CD4-positive, CD25-positive, alpha-beta regulatory T cell (primary cell): ENCODE results near the gene TMEM164. TPM values are rescaled to one million over a fixed set of nuclear protein-coding genes. Genes with fewer than 3 reads are reported as not detected.
A peak's percentile ranks its signal among the peaks of the same experiment; 100 is the strongest.

Source experiments
- ATAC-seq, 2 donors: fragments of 150-1000 bp; cut with Tn5 transposase; one replicate each; pipeline ENCODE4 v1.10.0; 2021; ENCODE audit warnings: low read depth in 2 of 2, moderate number of reproducible peaks in 2 of 2, moderate library complexity in 1 of 2
- DNase-seq, 3 donors: peaks; one replicate each; pipeline versions ENCODE4 v3.0.0 to v3.0.0-alpha.2; 2012 to 2022; ENCODE audit warnings: mixed read lengths in 1 of 3
- H3K27ac ChIP-seq: one replicate; pipeline ENCODE4 v1.7.0; 2013; ENCODE audit warnings: mild to moderate bottlenecking, low read length; ENCODE audit not compliant: insufficient read depth, poor library complexity, severe bottlenecking
- H3K27me3 ChIP-seq: one replicate; pipeline ENCODE4 v1.7.0; 2013; ENCODE audit warnings: low read length; ENCODE audit not compliant: control insufficient read depth, insufficient read depth
- H3K36me3 ChIP-seq: one replicate; pipeline ENCODE4 v1.7.0; 2013; ENCODE audit warnings: mild to moderate bottlenecking, low read length, moderate library complexity; ENCODE audit not compliant: control insufficient read depth, insufficient read depth
- H3K4me1 ChIP-seq: 2 replicates; pipeline ENCODE4 v1.7.0; 2013; ENCODE audit warnings: mild to moderate bottlenecking, low read length; ENCODE audit not compliant: insufficient read depth, control insufficient read depth, poor library complexity, severe bottlenecking
- H3K4me3 ChIP-seq: one replicate; pipeline ENCODE4 v1.7.0; 2013; ENCODE audit warnings: low read depth, mild to moderate bottlenecking, low read length, moderate library complexity
- H3K9me3 ChIP-seq, 2 experiments: 1 replicate in 1 of 2; 2 replicates in 1 of 2; pipeline ENCODE4 v1.7.0; 2013; ENCODE audit warnings: low read length in 2 of 2, mild to moderate bottlenecking in 1 of 2, moderate library complexity in 1 of 2; ENCODE audit not compliant: control insufficient read depth in 2 of 2
- H3K27ac Mint-ChIP-seq, 3 donors: one replicate each; pipeline ENCODE4 v1.8.0; 2020 to 2022; ENCODE audit warnings: mild to moderate bottlenecking in 3 of 3, mixed read lengths in 3 of 3, moderate library complexity in 2 of 3
- H3K27me3 Mint-ChIP-seq: one replicate; pipeline ENCODE4 v1.8.0; 2022; ENCODE audit warnings: mild to moderate bottlenecking, mixed read lengths
- H3K36me3 Mint-ChIP-seq: one replicate; pipeline ENCODE4 v1.8.0; 2020; ENCODE audit warnings: mixed read lengths
- H3K4me1 Mint-ChIP-seq, 4 donors: one replicate each; pipeline ENCODE4 v1.8.0; 2020 to 2022; ENCODE audit warnings: mixed read lengths in 4 of 4, mild to moderate bottlenecking in 1 of 4
- H3K4me3 Mint-ChIP-seq, 4 donors: one replicate each; pipeline ENCODE4 v1.8.0; 2020 to 2022; ENCODE audit warnings: mild to moderate bottlenecking in 4 of 4, mixed read lengths in 4 of 4, moderate library complexity in 3 of 4
- H3K9me3 Mint-ChIP-seq, 7 donors: one replicate each; pipeline ENCODE4 v1.8.0; 2020 to 2022; ENCODE audit warnings: mixed read lengths in 7 of 7, mild to moderate bottlenecking in 3 of 7, moderate library complexity in 2 of 7
- polyA plus RNA-seq, 4 donors: library from polyadenylated mRNA; unstranded; fragments of 300-500 nt; fragmentation: Illumina TruSeq; gene quantifications; one replicate each; pipeline ENCODE4 v1.2.3, GENCODE V29; 2021
- total RNA-seq: library from RNA; stranded (reverse); gene quantifications from one replicate; pipeline ENCODE4 v1.2.3, GENCODE V29; 2022

Gene TMEM164
- total and polyA plus RNA-seq, 5 donors from 2014 or later = 0.60 to 25.2 (median 1.0) TPM

DNA sequence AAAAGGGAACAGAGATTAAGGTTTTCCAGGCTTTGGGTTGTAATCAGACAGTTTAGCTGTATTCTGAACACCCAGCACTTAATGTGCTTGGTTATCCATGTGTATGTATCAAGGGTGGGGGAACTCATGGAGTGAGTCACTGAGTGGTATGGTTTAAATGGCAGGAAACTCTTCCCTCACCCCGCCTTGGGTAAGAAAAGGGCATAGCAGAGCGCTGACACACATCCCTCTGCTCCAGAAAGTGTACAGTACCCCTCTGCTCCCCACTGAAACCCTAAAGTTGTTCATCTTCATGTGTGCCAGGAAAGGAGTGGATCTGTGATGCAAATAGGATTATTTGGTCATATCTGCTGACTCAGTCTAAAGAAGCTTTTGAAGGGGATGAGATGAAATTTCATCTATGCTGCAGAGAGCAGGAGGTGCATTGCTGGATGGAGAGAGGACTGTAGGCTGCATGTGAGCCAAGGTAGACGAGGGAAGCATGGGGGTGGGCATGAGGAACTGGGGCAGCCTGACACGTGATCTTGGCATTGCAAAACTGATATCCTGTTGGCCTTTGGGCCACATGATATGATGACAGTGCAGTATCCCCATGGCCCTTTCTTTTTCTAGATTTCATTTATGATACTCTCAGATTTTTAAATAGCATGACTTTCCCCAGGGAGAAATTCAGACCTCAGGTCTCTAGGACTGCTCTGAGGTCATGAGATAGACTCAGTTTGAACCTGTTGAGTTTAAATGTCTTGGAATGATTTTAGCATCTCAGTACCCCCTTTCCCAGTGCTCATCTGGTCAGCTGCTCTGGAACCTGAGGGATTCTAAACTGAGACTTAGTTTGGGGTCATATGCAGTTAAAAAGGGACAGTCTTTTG is 84.8 kb downstream of the TMEM164 start:
- DNase-seq (no peak), ATAC-seq (no peak)
- Mint-ChIP-seq H3K4me3 (no peak overlapping the region), H3K4me1 (peaks cover 5 to 20% (median 14%) of the 10 kb centered on the region in 4 donors), H3K27me3 (no peaks in the 10 kb centered on the region), H3K9me3 (no peaks in the 10 kb centered on the region), H3K27ac (peak overlapping the region; percentile 12 to 50 (median 23)), H3K36me3 (no peaks in the 10 kb centered on the region)
- Histone ChIP-seq H3K27me3 (no peaks in the 10 kb centered on the region), H3K36me3 (no peaks in the 10 kb centered on the region), H3K27ac (no peak overlapping the region), H3K4me3 (no peak overlapping the region), H3K4me1 (no peaks in the 10 kb centered on the region), H3K9me3 (no peaks in the 10 kb centered on the region)

- Histone ChIP-seq H3K27me3 (no peaks in the 10 kb centered on the region), H3K36me3 (no peaks in the 10 kb centered on the region), H3K9me3 (no peaks in the 10 kb centered on the region), H3K4me1 (no peaks in the 10 kb centered on the region), H3K27ac (no peak overlapping the region), H3K4me3 (no peak overlapping the region)
- no peak for ATAC-seq
- Mint-ChIP-seq H3K4me1 (peaks cover 5 to 17% (median 13%) of the 10 kb centered on the region in 4 donors), H3K36me3 (peaks cover under 1% of the 10 kb centered on the region), H3K9me3 (no peaks in the 10 kb centered on the region), H3K27ac (no peak overlapping the region), H3K4me3 (no peak overlapping the region), H3K27me3 (no peaks in the 10 kb centered on the region)
- DNase-seq = no peak
Observed at GRCh38 chrX:110089656-110090403, 86.9 kb downstream of the TMEM164 start.

- no peak overlapping the region for H3K4me3 ChIP-seq
- H3K27me3 ChIP-seq = no peaks in the 10 kb centered on the region
- H3K4me3 Mint-ChIP-seq = no peak overlapping the region
- H3K36me3 Mint-ChIP-seq = peaks cover 10% of the 10 kb centered on the region
- DNase-seq (no peak), ATAC-seq (no peak)
- peaks cover 0 to 2% (median 0%) of the 10 kb centered on the region in 7 donors for H3K9me3 Mint-ChIP-seq
- H3K36me3 ChIP-seq = no peaks in the 10 kb centered on the region
- peaks cover 0 to 6% (median 0%) of the 10 kb centered on the region in 4 donors for H3K4me1 Mint-ChIP-seq
- no peak overlapping the region for H3K27ac ChIP-seq
- H3K4me1 ChIP-seq = no peaks in the 10 kb centered on the region
- no peaks in the 10 kb centered on the region for H3K9me3 ChIP-seq
- no peak overlapping the region for H3K27ac Mint-ChIP-seq
- no peaks in the 10 kb centered on the region for H3K27me3 Mint-ChIP-seq
Observed at GRCh38 chrX:110097920-110098319, 95.0 kb downstream of the TMEM164 start.

DNA sequence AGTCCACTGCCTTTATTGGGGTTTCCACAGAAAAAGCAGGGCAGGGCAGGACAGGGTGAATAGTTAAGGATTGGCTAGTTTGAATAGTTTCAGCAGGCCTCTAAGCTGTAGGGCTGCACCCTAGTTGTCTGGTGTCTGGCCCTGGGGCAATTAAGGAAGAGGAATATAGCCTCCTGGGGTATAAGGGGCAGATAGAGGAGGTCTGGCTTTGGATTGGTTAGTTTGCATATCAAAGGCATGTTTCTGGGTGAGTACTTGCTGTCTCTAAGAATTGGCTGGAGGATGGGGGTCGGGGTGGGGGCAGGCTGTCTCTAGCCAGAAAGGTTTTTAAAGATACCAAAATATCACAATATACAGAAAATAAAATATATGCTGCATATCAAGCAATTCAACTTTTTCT is 100.4 kb downstream of the TMEM164 start:
- Mint-ChIP-seq H3K4me1 (peaks cover 0 to 2% (median 0%) of the 10 kb centered on the region in 4 donors), H3K36me3 (no peaks in the 10 kb centered on the region), H3K27me3 (no peaks in the 10 kb centered on the region), H3K4me3 (no peak overlapping the region), H3K27ac (no peak overlapping the region), H3K9me3 (no peaks in the 10 kb centered on the region)
- no peaks in the 10 kb centered on the region for H3K4me1 ChIP-seq
- H3K27me3 ChIP-seq = no peaks in the 10 kb centered on the region
- DNase-seq = no peak
- no peak overlapping the region for H3K4me3 ChIP-seq
- no peaks in the 10 kb centered on the region for H3K36me3 ChIP-seq
- H3K9me3 ChIP-seq = no peaks in the 10 kb centered on the region
- H3K27ac ChIP-seq = no peak overlapping the region
- no peak for ATAC-seq

DNA sequence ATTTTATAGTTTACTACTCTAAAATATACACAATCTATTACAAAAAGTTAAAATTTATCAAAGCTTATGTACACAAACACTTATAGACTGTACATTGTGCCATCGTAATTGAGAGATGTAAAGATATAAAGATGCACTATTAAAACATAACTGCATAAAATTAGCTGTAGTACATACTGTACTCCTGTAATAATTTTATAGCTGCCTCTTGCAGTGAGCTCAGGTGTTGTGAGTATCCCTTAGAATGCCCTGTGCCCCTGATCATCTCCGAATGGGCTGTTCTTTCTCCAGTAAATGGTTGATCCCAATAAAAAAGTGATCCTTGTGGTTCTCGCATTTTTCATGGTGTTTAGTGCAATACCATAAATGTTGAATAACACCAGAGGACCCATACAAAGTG is 101.2 kb downstream of the TMEM164 start:
- Mint-ChIP-seq H3K27ac (no peak overlapping the region), H3K4me1 (peaks cover 0 to 2% (median 0%) of the 10 kb centered on the region in 4 donors), H3K36me3 (no peaks in the 10 kb centered on the region), H3K4me3 (no peak overlapping the region), H3K27me3 (no peaks in the 10 kb centered on the region), H3K9me3 (no peaks in the 10 kb centered on the region)
- DNase-seq (no peak), ATAC-seq (no peak)
- Histone ChIP-seq H3K4me1 (no peaks in the 10 kb centered on the region), H3K36me3 (no peaks in the 10 kb centered on the region), H3K4me3 (no peak overlapping the region), H3K9me3 (no peaks in the 10 kb centered on the region), H3K27me3 (no peaks in the 10 kb centered on the region), H3K27ac (no peak overlapping the region)

GRCh38 chrX:110108381-110108821 is 105.5 kb downstream of the TMEM164 start:
- Histone ChIP-seq H3K4me3 (no peak overlapping the region), H3K27me3 (no peaks in the 10 kb centered on the region), H3K9me3 (no peaks in the 10 kb centered on the region), H3K27ac (no peak overlapping the region), H3K4me1 (no peaks in the 10 kb centered on the region), H3K36me3 (peaks cover 4% of the 10 kb centered on the region)
- DNase-seq (no peak), ATAC-seq (no peak)
- no peaks in the 10 kb centered on the region for H3K9me3 Mint-ChIP-seq
- no peaks in the 10 kb centered on the region for H3K4me1 Mint-ChIP-seq
- H3K27ac Mint-ChIP-seq = no peak overlapping the region
- H3K36me3 Mint-ChIP-seq = peaks cover 8% of the 10 kb centered on the region
- no peaks in the 10 kb centered on the region for H3K27me3 Mint-ChIP-seq
- H3K4me3 Mint-ChIP-seq = no peak overlapping the region

DNA sequence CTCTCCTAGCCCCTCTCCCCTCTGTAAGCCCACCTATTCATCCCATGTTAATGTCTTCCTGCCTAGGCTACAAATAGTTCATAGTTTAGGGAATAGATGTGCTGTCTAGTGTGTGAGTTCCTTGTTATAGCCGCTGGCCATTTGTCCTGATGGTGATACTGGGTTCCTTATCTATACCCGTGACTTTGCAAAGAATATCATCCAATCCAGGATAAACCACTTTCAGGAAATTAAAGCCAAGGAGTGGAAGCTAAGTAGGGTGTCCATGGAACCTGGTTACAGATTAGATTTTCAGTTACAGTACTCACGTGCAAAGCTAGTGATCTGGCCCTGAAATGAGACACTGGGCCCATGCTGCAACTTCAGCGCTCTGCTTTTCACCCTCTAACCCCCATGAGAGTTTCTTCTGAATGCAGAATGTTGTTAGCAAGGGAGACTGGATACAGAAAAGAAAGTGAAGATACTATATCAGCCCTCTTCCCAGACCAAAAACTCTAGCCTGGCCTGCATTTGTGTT is 111.4 kb downstream of the TMEM164 start:
- H3K27ac Mint-ChIP-seq = no peak overlapping the region
- no peak for DNase-seq
- no peak for ATAC-seq
- no peak overlapping the region for H3K4me3 Mint-ChIP-seq
- H3K9me3 ChIP-seq = no peaks in the 10 kb centered on the region
- no peaks in the 10 kb centered on the region for H3K9me3 Mint-ChIP-seq
- no peaks in the 10 kb centered on the region for H3K4me1 ChIP-seq
- H3K4me3 ChIP-seq = no peak overlapping the region
- H3K27ac ChIP-seq = no peak overlapping the region
- no peaks in the 10 kb centered on the region for H3K27me3 Mint-ChIP-seq
- H3K27me3 ChIP-seq = no peaks in the 10 kb centered on the region
- H3K36me3 ChIP-seq = peaks cover 4% of the 10 kb centered on the region
- H3K36me3 Mint-ChIP-seq = peaks cover 16% of the 10 kb centered on the region
- peaks cover 0 to 2% (median 0%) of the 10 kb centered on the region in 4 donors for H3K4me1 Mint-ChIP-seq
